Muscle of back (tissue), 13 donors: ENCODE measurements around the gene NUP50. TPM values are rescaled to one million over a fixed set of nuclear protein-coding genes. Genes with fewer than 3 reads are reported as not detected.

Experiments
- DNase-seq, 3 donors: peaks; one replicate each; pipeline versions ENCODE4 v3.0.0 to v3.0.0-alpha.2; 2013
- long read RNA-seq, 9 donors: transcript quantifications; one replicate each; lab custom pipeline, GENCODE V29; 2026
- polyA plus RNA-seq, 10 donors: library from polyadenylated mRNA; unstranded; fragments of 120-200 nt; gene quantifications; one replicate each; pipeline ENCODE4 v1.2.1, GENCODE V29; 2013; ENCODE audit not compliant: insufficient read length in 10 of 10

Gene NUP50
- polyA plus RNA-seq, result 10 to 100 TPM; 16.0 to 29.6 (median 22.6) TPM
- long read RNA-seq, donor 1, full-length matches to known transcripts, result 5 of 5 reads
- long read RNA-seq, donor 1, partial matches to known transcripts, result 0 of 5 reads
- long read RNA-seq, donor 1, other reads (novel, unspliced or antisense), result 0 of 5 reads
- long read RNA-seq, donor 2, full-length matches to known transcripts, result 2 of 2 reads
- long read RNA-seq, donor 2, partial matches to known transcripts, result 0 of 2 reads
- long read RNA-seq, donor 2, other reads (novel, unspliced or antisense), result 0 of 2 reads
- long read RNA-seq, donor 3, result 0 reads
- long read RNA-seq, donor 4, full-length matches to known transcripts, result 2 of 2 reads
- long read RNA-seq, donor 4, partial matches to known transcripts, result 0 of 2 reads
- long read RNA-seq, donor 4, other reads (novel, unspliced or antisense), result 0 of 2 reads
- long read RNA-seq, donor 5, full-length matches to known transcripts, result 3 of 3 reads
- long read RNA-seq, donor 5, partial matches to known transcripts, result 0 of 3 reads
- long read RNA-seq, donor 5, other reads (novel, unspliced or antisense), result 0 of 3 reads
- long read RNA-seq, donor 6, full-length matches to known transcripts, result 6 of 6 reads
- long read RNA-seq, donor 6, partial matches to known transcripts, result 0 of 6 reads
- long read RNA-seq, donor 6, other reads (novel, unspliced or antisense), result 0 of 6 reads
- long read RNA-seq, donor 7, full-length matches to known transcripts, result 2 of 2 reads
- long read RNA-seq, donor 7, partial matches to known transcripts, result 0 of 2 reads
- long read RNA-seq, donor 7, other reads (novel, unspliced or antisense), result 0 of 2 reads
- long read RNA-seq, donor 8, full-length matches to known transcripts, result 2 of 2 reads
- long read RNA-seq, donor 8, partial matches to known transcripts, result 0 of 2 reads
- long read RNA-seq, donor 8, other reads (novel, unspliced or antisense), result 0 of 2 reads
- long read RNA-seq, donor 9, full-length matches to known transcripts, result 1 of 1 reads
- long read RNA-seq, donor 9, partial matches to known transcripts, result 0 of 1 reads
- long read RNA-seq, donor 9, other reads (novel, unspliced or antisense), result 0 of 1 reads

- DNase-seq, result peak; percentile 95 to 99 (median 99)
Measured at GRCh38 chr22:45163451-45164269, at the start of gene NUP50. TSS of gene NUP50 (plus strand) at chr22:45163925. CDS start at chr22:45168178, 4,253 bp downstream.

- DNase-seq, result no peak
Measured at GRCh38 chr22:45120440-45120839, 43.3 kb upstream of the NUP50 start.

- DNase-seq, result no peak
Measured at GRCh38 chr22:45120931-45121330, 42.8 kb upstream of the NUP50 start.

GRCh38 chr22:45124176-45124847 is 39.4 kb upstream of the NUP50 start:
- no peak for DNase-seq

GRCh38 chr22:45125188-45125587 is 38.5 kb upstream of the NUP50 start:
- DNase-seq, result peak; percentile 22 to 38 (median 28)

- DNase-seq, result peak in 1 of 3 donors; percentile 18
Measured at GRCh38 chr22:45127866-45128265, 35.9 kb upstream of the NUP50 start.

- no peak for DNase-seq
Measured at GRCh38 chr22:45129703-45130524, 33.8 kb upstream of the NUP50 start.

- no peak for DNase-seq
Measured at GRCh38 chr22:45130891-45131290, 32.8 kb upstream of the NUP50 start.

- DNase-seq, result peak in 1 of 3 donors; percentile 17
Measured at GRCh38 chr22:45131749-45132148, 32.0 kb upstream of the NUP50 start.

- DNase-seq, result no peak
Measured at GRCh38 chr22:45134313-45134712, 29.4 kb upstream of the NUP50 start.

GRCh38 chr22:45136594-45136993 is 27.1 kb upstream of the NUP50 start:
- DNase-seq, result no peak

GRCh38 chr22:45139693-45140092 is 24.0 kb upstream of the NUP50 start:
- no peak for DNase-seq

GRCh38 chr22:45142376-45142775 is 21.3 kb upstream of the NUP50 start:
- no peak for DNase-seq

- no peak for DNase-seq
Measured at GRCh38 chr22:45144916-45145315, 18.8 kb upstream of the NUP50 start.

- DNase-seq, result no peak
Measured at GRCh38 chr22:45149671-45150070, 14.1 kb upstream of the NUP50 start.

- DNase-seq, result no peak
Measured at GRCh38 chr22:45150139-45150538, 13.6 kb upstream of the NUP50 start.

- DNase-seq, result no peak
Measured at GRCh38 chr22:45151503-45151902, 12.2 kb upstream of the NUP50 start.

- DNase-seq, result no peak
Measured at GRCh38 chr22:45154383-45154782, 9.3 kb upstream of the NUP50 start.

GRCh38 chr22:45155050-45155840 is 8.5 kb upstream of the NUP50 start:
- no peak for DNase-seq
